Stomach (tissue), 9 donors: ENCODE measurements around the gene BST1. TPM values are rescaled to one million over a fixed set of nuclear protein-coding genes. Genes with fewer than 3 reads are reported as not detected.

Experiments used
- DNase-seq, 2 donors: peaks; one replicate each; pipeline versions ENCODE4 v3.0.0 to v3.0.0-alpha.2; 2013 to 2019
- H3K27ac ChIP-seq, 5 donors: fragments of 200-600 bp in 4 of 5; sonication (generic) in 4 of 5; one replicate each; pipeline ENCODE4 v1.5.1; 2013 to 2019; ENCODE audit warnings: mild to moderate bottlenecking in 1 of 5, moderate library complexity in 1 of 5
- H3K27me3 ChIP-seq, 3 donors: fragments of 200-600 bp; sonication (generic); one replicate each; pipeline ENCODE4 v1.5.1; 2017 to 2019; ENCODE audit warnings: mixed run types in 1 of 3
- H3K36me3 ChIP-seq, 4 donors: fragments of 200-600 bp; sonication (generic); 1 replicate in 3 of 4; 2 replicates in 1 of 4; pipeline ENCODE4 v1.5.1; 2016 to 2019
- H3K4me1 ChIP-seq, 4 donors: fragments of 200-600 bp; sonication (generic); one replicate each; pipeline ENCODE4 v1.5.1; 2016 to 2019
- H3K4me3 ChIP-seq, 4 donors: fragments of 200-600 bp; sonication (generic) in 3 of 4; one replicate each; pipeline ENCODE4 v1.5.1; 2016 to 2019; ENCODE audit warnings: mild to moderate bottlenecking in 1 of 4
- H3K9me3 ChIP-seq, 4 donors: fragments of 200-600 bp; sonication (generic); one replicate each; pipeline ENCODE4 v1.5.1; 2016 to 2019
- EP300 ChIP-seq: sonication (generic); formaldehyde crosslinking; IDR thresholded peaks from one replicate; pipeline ENCODE4 v1.6.1; 2017; ENCODE audit warnings: antibody characterized with exemption
- POLR2A ChIP-seq, 4 donors: fragments of 450-650 bp; IDR thresholded peaks; one replicate each; pipeline ENCODE4 v1.6.1; 2016; ENCODE audit warnings: antibody characterized with exemption in 4 of 4, control low read depth in 2 of 4, mild to moderate bottlenecking in 1 of 4, moderate library complexity in 1 of 4
- POLR2AphosphoS5 ChIP-seq, 3 donors: sonication (generic); formaldehyde crosslinking; IDR thresholded peaks; one replicate each; pipeline ENCODE4 v1.6.1; 2016; ENCODE audit warnings: antibody characterized with exemption in 3 of 3
- WGBS, 5 donors: extraction: QIAGEN DNeasy Blood & Tissue Kit in 3 of 5; methylation state at CpG; one replicate each; pipeline versions ENCODE4 v1.1.5 to v1.1.7; 2013 to 2018; 5-methylcytosine and 5-hydroxymethylcytosine counted together
- intact Hi-C: fragments of 100-400 bp; cut with DNase I; formaldehyde crosslinking; loops from one replicate; pipeline ENCODE4 v1.15.1; 2023; ENCODE audit warnings: low total_unique reads
- polyA plus RNA-seq, 3 donors: library from polyadenylated mRNA; stranded (reverse); fragments of 200-250 nt; gene quantifications; one replicate each; pipeline ENCODE4 v1.2.3, GENCODE V29; 2013
- total RNA-seq, 5 donors: library from RNA; depleted of rRNA; stranded (reverse); fragments of >200 nt; gene quantifications; one replicate each; pipeline versions ENCODE4 v1.1.0 to v1.2.3, GENCODE V29; 2014 to 2016
- TF ChIP-seq, protein P1 (sequence below), 7 experiments: fragments of 450-650 bp in 4 of 7; fragments of 200-600 bp in 3 of 7; sonication (generic) in 3 of 7; IDR thresholded peaks; one replicate each; pipeline ENCODE4 v1.5.1; 2016 to 2019; ENCODE audit warnings: antibody characterized with exemption in 7 of 7, control low read depth in 2 of 7, mild to moderate bottlenecking in 1 of 7
- donor health status: healthy with polysubstance abuse.
- donor health status: Bipolar disorder and iron deficiency.
- donor health status: healthy.

Gene BST1
- total and polyA plus RNA-seq, 8 donors, result 2.1 to 8.4 (median 2.8) TPM; not detected in 3

DNA sequence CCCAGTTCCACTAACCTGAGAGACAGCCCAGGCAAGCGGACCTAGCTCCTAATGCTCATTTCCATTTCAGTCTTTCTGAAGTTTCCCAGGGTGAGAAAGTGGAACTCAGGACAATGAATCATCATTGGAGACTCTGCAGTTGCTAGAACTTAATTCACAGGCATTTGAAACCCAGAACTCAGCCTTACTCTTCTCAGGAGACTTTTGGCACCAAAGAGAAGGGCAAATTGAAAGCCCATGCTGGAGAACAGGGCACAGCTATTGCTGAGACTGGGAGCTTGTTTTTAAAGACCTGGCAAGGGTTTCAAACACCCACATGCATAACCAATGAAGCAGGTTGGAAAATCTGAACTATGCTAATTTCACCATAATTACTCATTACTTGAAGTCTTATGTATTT is 36.0 kb downstream of the BST1 start:
- DNase-seq, result no peak
- TF ChIP-seq, protein P1, sequence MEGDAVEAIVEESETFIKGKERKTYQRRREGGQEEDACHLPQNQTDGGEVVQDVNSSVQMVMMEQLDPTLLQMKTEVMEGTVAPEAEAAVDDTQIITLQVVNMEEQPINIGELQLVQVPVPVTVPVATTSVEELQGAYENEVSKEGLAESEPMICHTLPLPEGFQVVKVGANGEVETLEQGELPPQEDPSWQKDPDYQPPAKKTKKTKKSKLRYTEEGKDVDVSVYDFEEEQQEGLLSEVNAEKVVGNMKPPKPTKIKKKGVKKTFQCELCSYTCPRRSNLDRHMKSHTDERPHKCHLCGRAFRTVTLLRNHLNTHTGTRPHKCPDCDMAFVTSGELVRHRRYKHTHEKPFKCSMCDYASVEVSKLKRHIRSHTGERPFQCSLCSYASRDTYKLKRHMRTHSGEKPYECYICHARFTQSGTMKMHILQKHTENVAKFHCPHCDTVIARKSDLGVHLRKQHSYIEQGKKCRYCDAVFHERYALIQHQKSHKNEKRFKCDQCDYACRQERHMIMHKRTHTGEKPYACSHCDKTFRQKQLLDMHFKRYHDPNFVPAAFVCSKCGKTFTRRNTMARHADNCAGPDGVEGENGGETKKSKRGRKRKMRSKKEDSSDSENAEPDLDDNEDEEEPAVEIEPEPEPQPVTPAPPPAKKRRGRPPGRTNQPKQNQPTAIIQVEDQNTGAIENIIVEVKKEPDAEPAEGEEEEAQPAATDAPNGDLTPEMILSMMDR (IDR thresholded peaks at IDR 0.05), result no peak
- peaks cover 0 to 17% (median 4%) of the 10 kb centered on the region in 4 donors for H3K9me3 ChIP-seq
- WGBS, 5 donors, result 69 to 94% (median 80%) methylated on average over 1 of the region's 1 CpG
- H3K4me3 ChIP-seq, result no peak overlapping the region
- H3K4me1 ChIP-seq, result no peaks in the 10 kb centered on the region
- intact Hi-C loops, result no loop called here
- no peaks in the 10 kb centered on the region for H3K27me3 ChIP-seq
- H3K36me3 ChIP-seq, result no peaks in the 10 kb centered on the region
- no peak overlapping the region for H3K27ac ChIP-seq

DNA sequence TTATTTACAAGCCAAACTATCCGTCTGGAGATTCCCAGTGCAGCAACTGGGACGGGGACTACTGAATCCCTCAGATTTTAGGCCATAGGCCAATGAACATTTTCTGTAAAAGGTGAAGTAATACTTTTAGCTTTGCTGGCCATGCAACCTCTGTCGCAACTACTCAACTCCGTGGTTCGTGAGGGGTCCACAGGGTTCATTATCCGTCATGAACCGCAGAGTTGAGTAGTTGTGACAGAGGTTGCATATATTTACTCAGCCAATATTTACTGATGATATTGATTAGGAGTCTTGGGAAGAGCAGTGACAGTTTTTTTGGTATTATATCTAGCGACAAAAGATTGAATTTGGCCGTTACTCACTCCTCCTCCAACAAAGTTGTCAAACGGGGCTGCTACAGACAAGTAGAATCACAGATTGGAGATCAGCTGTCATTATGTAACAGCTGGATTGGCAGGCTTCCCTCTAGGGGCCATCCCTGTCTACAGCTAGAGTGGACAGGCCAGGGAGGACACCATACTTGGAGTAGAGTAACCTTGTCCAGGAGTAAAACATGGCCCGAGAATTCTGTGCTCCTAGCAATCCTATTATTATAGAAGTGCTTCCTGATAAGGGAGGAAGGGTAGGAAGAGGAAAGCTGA is 38.0 kb downstream of the BST1 start:
- Histone ChIP-seq H3K27me3 (no peaks in the 10 kb centered on the region), H3K36me3 (no peaks in the 10 kb centered on the region), H3K9me3 (peaks cover 0 to 17% (median 4%) of the 10 kb centered on the region in 4 donors), H3K27ac (no peak overlapping the region), H3K4me1 (no peaks in the 10 kb centered on the region), H3K4me3 (no peak overlapping the region)
- no peak for TF ChIP-seq EP300
- TF ChIP-seq POLR2AphosphoS5 (IDR thresholded peaks at IDR 0.05), result no peak
- TF ChIP-seq, protein P1 (IDR thresholded peaks at IDR 0.05), result no peak
- no peak for TF ChIP-seq POLR2A (IDR thresholded peaks at IDR 0.05)
- intact Hi-C loops, result no loop called here
- WGBS, 5 donors, result 64 to 80% (median 70%) methylated on average over 11 of the region's 11 CpGs
- DNase-seq, result no peak

DNA sequence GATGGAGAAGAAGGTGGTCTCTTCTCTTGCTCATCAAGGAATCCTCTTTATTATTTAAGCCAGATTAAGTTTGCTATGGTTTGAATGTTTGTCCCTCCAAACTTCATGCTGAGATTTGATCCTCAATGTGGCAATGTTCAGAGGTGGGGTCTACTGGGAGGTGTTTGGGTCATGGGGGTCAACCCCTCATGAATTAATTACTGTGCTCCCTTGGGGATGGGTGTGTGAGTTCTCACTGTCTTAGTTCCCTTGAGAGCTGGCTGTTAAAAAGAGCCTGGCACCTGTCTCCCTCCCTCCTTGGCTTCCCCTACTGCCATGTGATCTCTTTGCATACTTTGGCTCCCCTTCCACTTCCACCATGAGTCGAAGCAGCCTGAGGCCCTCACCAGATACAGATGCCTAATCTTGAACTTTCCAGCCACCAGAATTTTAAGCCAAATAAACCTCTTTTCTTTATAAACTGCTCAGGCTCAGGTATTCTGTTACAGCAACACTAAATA is 39.3 kb downstream of the BST1 start:
- TF ChIP-seq POLR2A (IDR thresholded peaks at IDR 0.05) (no peak), EP300 (no peak), POLR2AphosphoS5 (IDR thresholded peaks at IDR 0.05) (no peak)
- TF ChIP-seq, protein P1 (IDR thresholded peaks at IDR 0.05), result no peak
- H3K4me3 ChIP-seq, result no peak overlapping the region
- WGBS, 5 donors, result 48 to 70% (median 59%) methylated on average over 1 of the region's 1 CpG
- H3K4me1 ChIP-seq, result no peaks in the 10 kb centered on the region
- no peak overlapping the region for H3K27ac ChIP-seq
- H3K9me3 ChIP-seq, result peaks cover 0 to 17% (median 4%) of the 10 kb centered on the region in 4 donors
- no peaks in the 10 kb centered on the region for H3K36me3 ChIP-seq
- H3K27me3 ChIP-seq, result no peaks in the 10 kb centered on the region
- intact Hi-C loops, result no loop called here
- DNase-seq, result no peak

DNA sequence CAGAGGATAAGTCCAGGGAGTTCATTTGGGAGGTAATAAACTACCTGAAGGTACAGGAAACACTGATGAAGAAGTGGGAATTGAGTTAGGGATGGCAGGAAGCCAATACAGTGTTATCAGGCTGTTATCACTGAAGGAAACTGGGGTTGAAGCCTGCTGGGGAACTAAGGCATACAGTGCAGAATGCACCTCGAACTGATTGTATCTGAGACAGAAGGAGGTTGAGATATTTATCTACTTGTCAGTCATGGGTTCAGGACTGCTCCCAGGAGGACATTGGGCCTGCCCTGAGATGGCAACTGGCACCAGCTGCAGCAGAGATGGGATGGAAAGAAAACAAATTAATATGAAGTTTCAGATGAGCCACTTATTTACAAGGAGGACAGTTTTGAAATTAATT is 39.8 kb downstream of the BST1 start:
- no peak overlapping the region for H3K4me3 ChIP-seq
- no peak overlapping the region for H3K27ac ChIP-seq
- peaks cover 0 to 17% (median 4%) of the 10 kb centered on the region in 4 donors for H3K9me3 ChIP-seq
- H3K27me3 ChIP-seq, result no peaks in the 10 kb centered on the region
- TF ChIP-seq, protein P1 (IDR thresholded peaks at IDR 0.05), result no peak
- no peak for TF ChIP-seq POLR2A (IDR thresholded peaks at IDR 0.05)
- no peak for TF ChIP-seq POLR2AphosphoS5 (IDR thresholded peaks at IDR 0.05)
- TF ChIP-seq EP300, result no peak
- no peak for DNase-seq
- 11 to 38% (median 18%) methylated on average over 1 of the region's 1 CpG for WGBS, 5 donors
- H3K4me1 ChIP-seq, result no peaks in the 10 kb centered on the region
- H3K36me3 ChIP-seq, result no peaks in the 10 kb centered on the region
- intact Hi-C loops, result no loop called here
